Fibroblast of the conjunctiva (primary cell): ENCODE data around the gene KLF6.

Experiments used
- DNase-seq: peaks from one replicate; pipeline ENCODE4 v3.0.0-alpha.2; 2010; ENCODE audit warnings: low read depth

KLF6 gene

GRCh38 chr10:3728563-3728962 lies 56.4 kb downstream of the KLF6 start:
- no peak for DNase-seq

- no peak for DNase-seq
Observed at GRCh38 chr10:3727268-3727667, 57.7 kb downstream of the KLF6 start.
